HG03135 (cell line): Measurements from ENCODE around the gene TRNAU1AP.
A peak's percentile ranks its signal among the peaks of the same experiment; 100 is the strongest.
"Not testable (repeated sequence)": the region's sequence is repeated elsewhere in the genome, so short reads cannot be mapped to it uniquely, and the experiment has no call there.

Source experiments
- ATAC-seq: cut with Tn5 transposase; IDR thresholded peaks from one replicate; pipeline ENCODE4 v1.9.1; 2021; ENCODE audit warnings: mild to moderate bottlenecking, moderate library complexity; ENCODE audit not compliant: unreplicated experiment

TRNAU1AP gene

GRCh38 chr1:28577052-28577678 lies 24.3 kb downstream of the TRNAU1AP start:
- ATAC-seq = no peak

- ATAC-seq = no peak
Observed at GRCh38 chr1:28577738-28578536, 25.1 kb downstream of the TRNAU1AP start.

GRCh38 chr1:28578696-28579218 lies 25.9 kb downstream of the TRNAU1AP start:
- no peak for ATAC-seq

GRCh38 chr1:28579401-28579800 lies 26.5 kb downstream of the TRNAU1AP start:
- no peak for ATAC-seq

- peak; percentile 21 for ATAC-seq
Observed at GRCh38 chr1:28580722-28581530, 28.0 kb downstream of the TRNAU1AP start.

GRCh38 chr1:28581531-28582247 lies 28.8 kb downstream of the TRNAU1AP start:
- ATAC-seq = peak; percentile 83

- no peak for ATAC-seq
Observed at GRCh38 chr1:28582248-28582615, 29.3 kb downstream of the TRNAU1AP start.

- not testable (repeated sequence) for ATAC-seq
Observed at GRCh38 chr1:28586585-28587391, 33.9 kb downstream of the TRNAU1AP start.

GRCh38 chr1:28591708-28592320 lies 38.9 kb downstream of the TRNAU1AP start, which contains the start of gene RAB42:
RAB42 (plus strand) TSS chr1:28592265; CDS start chr1:28592512, 247 bp downstream.
- ATAC-seq = no peak

- ATAC-seq = no peak
Observed at GRCh38 chr1:28592321-28593071, 39.6 kb downstream of the TRNAU1AP start.

GRCh38 chr1:28593988-28594356 lies 41.1 kb downstream of the TRNAU1AP start:
- not testable (repeated sequence) for ATAC-seq

GRCh38 chr1:28594686-28595411 lies 42.0 kb downstream of the TRNAU1AP start:
- ATAC-seq = not testable (repeated sequence)

- no peak for ATAC-seq
Observed at GRCh38 chr1:28595412-28596191, 42.7 kb downstream of the TRNAU1AP start.

- not testable (repeated sequence) for ATAC-seq
Observed at GRCh38 chr1:28596276-28596675, 43.4 kb downstream of the TRNAU1AP start.

- no peak for ATAC-seq
Observed at GRCh38 chr1:28601696-28602095, 48.8 kb downstream of the TRNAU1AP start.

GRCh38 chr1:28602536-28603439 lies 49.9 kb downstream of the TRNAU1AP start:
- no peak for ATAC-seq
